HCT116 (cell line): ENCODE measurements around the gene GJB4. TPM values are rescaled to one million over a fixed set of nuclear protein-coding genes. Genes with fewer than 3 reads are reported as not detected.

Experiments
- ATAC-seq: fragments of 200-7000 bp; cut with Tn5 transposase; 2 replicates; pipeline ENCODE4 v1.9.1; 2020; ENCODE audit warnings: mild to moderate bottlenecking, moderate library complexity
- BruUV-seq: library from RNA; stranded (reverse); fragments of 400-500 nt; replicated peaks from 2 replicates; lab custom pipeline; 2021; lab: Mats Ljungman, UMichigan
- CTCF ChIA-PET: fragments of 300-600 bp; sonication (Branson Sonifier 250); formaldehyde crosslinking; loops from one replicate; lab custom pipeline; 2021; ENCODE audit warnings: antibody characterized with exemption; lab: Charles Lee
- POLR2A ChIA-PET: fragments of 300-600, 350-600 bp; sonication (Branson Sonifier 250); formaldehyde crosslinking; loops from one replicate; lab custom pipeline; 2021; ENCODE audit warnings: antibody characterized with exemption; lab: Charles Lee
- RAD21 ChIA-PET, 2 experiments: fragments of 300-600 bp; sonication (Branson Sonifier 250); formaldehyde crosslinking; loops; one replicate each; lab custom pipeline; 2023; ENCODE audit warnings: low total read pairs in 2 of 2; ENCODE audit not compliant: uncharacterized antibody in 2 of 2, unreplicated experiment in 2 of 2, low non-redundant PET in 1 of 2; lab: Charles Lee
- DNase-seq: peaks from one replicate; pipeline ENCODE4 v3.0.0-alpha.2; 2010; ENCODE audit warnings: low read depth, low spot score
- H2AFZ ChIP-seq: fragments of 200-600 bp; shearing (Covaris generic), sonication (generic); 2 replicates; pipeline ENCODE4 v1.6.1; 2017; ENCODE audit warnings: low read depth, mixed run types, mixed read lengths, antibody characterized with exemption, low read length; ENCODE audit not compliant: poor library complexity, severe bottlenecking
- H3K27ac ChIP-seq: 2 replicates; pipeline ENCODE4 v1.5.1; 2012; ENCODE audit warnings: low read depth, low read length
- H3K27me3 ChIP-seq: fragments of 200-600 bp; sonication (generic); 2 replicates; pipeline ENCODE4 v1.6.1; 2016; ENCODE audit warnings: mixed run types, low read length, mixed read lengths; ENCODE audit not compliant: insufficient read depth
- H3K36me3 ChIP-seq, 2 experiments: fragments of 200-500 bp in 1 of 2; fragments of 200-600 bp in 1 of 2; sonication (Bioruptor generic) in 1 of 2; sonication (generic) in 1 of 2; 2 replicates each; pipeline versions ENCODE4 v1.5.1 to v1.6.1; 2014 to 2016; ENCODE audit warnings: low read length in 2 of 2, inconsistent platforms in 1 of 2, mixed read lengths in 1 of 2, mixed run types in 1 of 2; ENCODE audit not compliant: insufficient read depth in 2 of 2, control insufficient read depth in 1 of 2
- H3K4me1 ChIP-seq, 2 experiments: fragments of 200-600 bp in 1 of 2; sonication (generic) in 1 of 2; 2 replicates each; pipeline versions ENCODE4 v1.5.1 to v1.6.1; 2012 to 2017; ENCODE audit warnings: low read length in 2 of 2, inconsistent platforms in 1 of 2, mild to moderate bottlenecking in 1 of 2, mixed read lengths in 1 of 2, mixed run types in 1 of 2, moderate library complexity in 1 of 2; ENCODE audit not compliant: insufficient read depth in 2 of 2, control insufficient read depth in 1 of 2
- H3K4me2 ChIP-seq: fragments of 200-600 bp; sonication (generic); 2 replicates; pipeline ENCODE4 v1.6.1; 2017; ENCODE audit warnings: mixed run types, low read length, mixed read lengths
- H3K4me3 ChIP-seq, 2 experiments: fragments of 200-600 bp in 1 of 2; sonication (generic) in 1 of 2; replicated peaks in 1 of 2; 2 replicates each; pipeline ENCODE4 v1.5.1; 2011 to 2016; ENCODE audit warnings: low read length in 2 of 2, control low read depth in 1 of 2, low read depth in 1 of 2, mild to moderate bottlenecking in 1 of 2, mixed read lengths in 1 of 2, mixed run types in 1 of 2
- H3K79me2 ChIP-seq: fragments of 200-600 bp; sonication (generic); 2 replicates; pipeline ENCODE4 v1.6.1; 2017; ENCODE audit warnings: mild to moderate bottlenecking, mixed run types, low read length, moderate library complexity, mixed read lengths; ENCODE audit not compliant: insufficient read depth
- H3K9ac ChIP-seq: fragments of 200-600 bp; sonication (generic); 2 replicates; pipeline ENCODE4 v1.6.1; 2016; ENCODE audit warnings: low read length, mixed read lengths
- H3K9me2 ChIP-seq: fragments of 200-600 bp; sonication (generic), shearing (Covaris generic); 2 replicates; pipeline ENCODE4 v1.6.1; 2017; ENCODE audit warnings: mixed run types, mild to moderate bottlenecking, moderate library complexity; ENCODE audit not compliant: insufficient read depth
- H3K9me3 ChIP-seq, 2 experiments: fragments of 200-500 bp in 1 of 2; fragments of 200-600 bp in 1 of 2; sonication (Bioruptor generic) in 1 of 2; sonication (generic) in 1 of 2; 2 replicates each; pipeline ENCODE4 v1.6.1; 2014 to 2017; ENCODE audit warnings: low read length in 2 of 2, mixed read lengths in 2 of 2, inconsistent platforms in 1 of 2, low read depth in 1 of 2, mild to moderate bottlenecking in 1 of 2, mixed run types in 1 of 2, moderate library complexity in 1 of 2; ENCODE audit not compliant: control insufficient read depth in 1 of 2, insufficient read depth in 1 of 2
- H4K20me1 ChIP-seq: fragments of 200-600 bp; sonication (generic), shearing (Covaris generic); 2 replicates; pipeline ENCODE4 v1.6.1; 2017; ENCODE audit warnings: mixed run types, mild to moderate bottlenecking, moderate library complexity; ENCODE audit not compliant: insufficient read depth
- ATF3 ChIP-seq: IDR thresholded peaks from 2 replicates; pipeline ENCODE4 v1.6.1; 2012
- CEBPB ChIP-seq: IDR thresholded peaks from 2 replicates; pipeline ENCODE4 v1.6.1; 2012; ENCODE audit warnings: low read depth
- CTCF ChIP-seq, 3 experiments: fragments of 200-600 bp in 1 of 3; sonication (generic) in 1 of 3; IDR thresholded peaks in 2 of 3; conservative IDR thresholded peaks in 1 of 3; 2 replicates each; pipeline ENCODE4 v1.5.1; 2012 to 2017; ENCODE audit warnings: low read depth in 2 of 3, low read length in 2 of 3, antibody characterized with exemption in 1 of 3, borderline replicate concordance in 1 of 3, control low read depth in 1 of 3, mild to moderate bottlenecking in 1 of 3, mixed read lengths in 1 of 3, mixed run types in 1 of 3, moderate library complexity in 1 of 3; ENCODE audit not compliant: insufficient read depth in 1 of 3
- EGR1 ChIP-seq: IDR thresholded peaks from 2 replicates; pipeline ENCODE4 v1.6.1; 2012; ENCODE audit warnings: low read depth
- ELF1 ChIP-seq: IDR thresholded peaks from 2 replicates; pipeline ENCODE4 v1.6.1; 2012; ENCODE audit warnings: low read depth, borderline replicate concordance
- EZH2 ChIP-seq: fragments of 200-600 bp; sonication (generic); IDR thresholded peaks from 2 replicates; pipeline ENCODE4 v1.6.1; 2017; ENCODE audit warnings: antibody characterized with exemption, mixed run types
- EZH2phosphoT487 ChIP-seq: fragments of 200-600 bp; IDR thresholded peaks from 2 replicates; pipeline ENCODE4 v1.6.1; 2018; ENCODE audit warnings: antibody characterized with exemption, borderline replicate concordance
- FOSL1 ChIP-seq: IDR thresholded peaks from 2 replicates; pipeline ENCODE4 v1.6.1; 2012; ENCODE audit warnings: low read depth
- JUND ChIP-seq: IDR thresholded peaks from 2 replicates; pipeline ENCODE4 v1.6.1; 2012
- MAX ChIP-seq: IDR thresholded peaks from 2 replicates; pipeline ENCODE4 v1.6.1; 2012
- RAD21 ChIP-seq: IDR thresholded peaks from 2 replicates; pipeline ENCODE4 v1.6.1; 2012; ENCODE audit warnings: low read depth, mild to moderate bottlenecking
- SP1 ChIP-seq: IDR thresholded peaks from 2 replicates; pipeline ENCODE4 v1.6.1; 2012; ENCODE audit warnings: low read depth
- SRF ChIP-seq: IDR thresholded peaks from 2 replicates; pipeline ENCODE4 v1.6.1; 2012; ENCODE audit warnings: low read depth
- TCF7L2 ChIP-seq: IDR thresholded peaks from 2 replicates; pipeline ENCODE4 v1.7.0; 2011; ENCODE audit warnings: borderline replicate concordance, inconsistent platforms; ENCODE audit not compliant: insufficient read depth, insufficient read length; ENCODE audit errors: extremely low read depth
- YY1 ChIP-seq: IDR thresholded peaks from 2 replicates; pipeline ENCODE4 v1.6.1; 2011; ENCODE audit warnings: low read length, low read depth, moderate library complexity, mild to moderate bottlenecking; ENCODE audit not compliant: insufficient replicate concordance; ENCODE audit errors: extremely low read depth
- ZBTB33 ChIP-seq: IDR thresholded peaks from 2 replicates; pipeline ENCODE4 v1.6.1; 2011; ENCODE audit warnings: mild to moderate bottlenecking, low read length, moderate library complexity; ENCODE audit not compliant: insufficient replicate concordance; ENCODE audit errors: extremely low read depth
- ZFX ChIP-seq: fragments of 450-650 bp; IDR thresholded peaks from 2 replicates; pipeline ENCODE4 v1.6.1; 2017
- ZNF274 ChIP-seq: fragments of 200-500 bp; sonication (Bioruptor generic); IDR thresholded peaks from 2 replicates; pipeline ENCODE4 v1.6.1; 2014; ENCODE audit warnings: mild to moderate bottlenecking, low read depth, low read length, inconsistent platforms
- intact Hi-C: fragments of 100-400 bp; cut with micrococcal nuclease; formaldehyde crosslinking; loops from 2 replicates; pipeline ENCODE4 v1.10.0; 2022
- total RNA-seq: library from RNA; stranded (reverse); gene quantifications from one replicate; pipeline ENCODE4 v1.2.1, GENCODE V29; 2021; ENCODE audit not compliant: unreplicated experiment

Gene GJB4
- total RNA-seq, 1 experiment from 2014 or later: 2.0 TPM

- ATAC-seq (no peak), DNase-seq (no peak)
- ChIA-PET RAD21 (no interaction called here), CTCF (no interaction called here), POLR2A (no interaction called here)
- Histone ChIP-seq H3K27me3 (peaks cover 2% of the 10 kb centered on the region; the same call in 1 of the 2 replicates), H3K36me3 (no peaks in the 10 kb centered on the region), H3K9me2 (no peaks in the 10 kb centered on the region), H3K4me2 (no peak overlapping the region), H3K9ac (no peak overlapping the region), H3K4me3 (no peak overlapping the region), H3K79me2 (no peaks in the 10 kb centered on the region), H3K4me1 (0 out of 4 replicates have a peak, but pooled peaks cover 0 to 4% of the 10 kb centered on the region in 2 experiments), H2AFZ (no peak overlapping the region), H4K20me1 (no peaks in the 10 kb centered on the region), H3K27ac (no peak overlapping the region), H3K9me3 (no peaks in the 10 kb centered on the region)
- no peak for TF ChIP-seq EGR1
- no peak for TF ChIP-seq SP1
- TF ChIP-seq CEBPB: no peak
- no peak for TF ChIP-seq ELF1
- TF ChIP-seq EZH2phosphoT487: no peak
- TF ChIP-seq RAD21: no peak
- no peak for TF ChIP-seq MAX
- TF ChIP-seq ZNF274: no peak
- TF ChIP-seq ZBTB33: no peak
- TF ChIP-seq YY1: no peak
- TF ChIP-seq CTCF (IDR thresholded peaks at IDR 0.05 in 2 of 3, conservative IDR thresholded peaks at IDR 0.05 in 1 of 3; ENCODE audit: borderline replicate concordance in 1 of 3, insufficient read depth in 1 of 3, low read depth in 2 of 3, low read length in 2 of 3): no peak
- TF ChIP-seq SRF: no peak
- TF ChIP-seq ZFX: no peak
- TF ChIP-seq JUND: no peak
- TF ChIP-seq ATF3: no peak
- no peak for TF ChIP-seq EZH2
- TF ChIP-seq FOSL1: no peak
- no peak for TF ChIP-seq TCF7L2
- intact Hi-C loops: no loop called here
- no TSS peak for BruUV-seq
Measured at GRCh38 chr1:34713443-34713842, 46.1 kb upstream of the GJB4 start.
